Activated naive CD8-positive, alpha-beta T cell treated with anti-CD3 and anti-CD28 coated beads, Interleukin-2, amount 50 U/mL, for 16 hours (primary cell): ENCODE data around the gene DNER.
"Not testable (repeated sequence)": the region's sequence is repeated elsewhere in the genome, so short reads cannot be mapped to it uniquely, and the experiment has no call there.

Experiments used
- DNase-seq: peaks from one replicate; pipeline ENCODE4 v3.0.0-alpha.2; 2020; ENCODE audit warnings: low read depth, low spot score

Gene DNER

DNA sequence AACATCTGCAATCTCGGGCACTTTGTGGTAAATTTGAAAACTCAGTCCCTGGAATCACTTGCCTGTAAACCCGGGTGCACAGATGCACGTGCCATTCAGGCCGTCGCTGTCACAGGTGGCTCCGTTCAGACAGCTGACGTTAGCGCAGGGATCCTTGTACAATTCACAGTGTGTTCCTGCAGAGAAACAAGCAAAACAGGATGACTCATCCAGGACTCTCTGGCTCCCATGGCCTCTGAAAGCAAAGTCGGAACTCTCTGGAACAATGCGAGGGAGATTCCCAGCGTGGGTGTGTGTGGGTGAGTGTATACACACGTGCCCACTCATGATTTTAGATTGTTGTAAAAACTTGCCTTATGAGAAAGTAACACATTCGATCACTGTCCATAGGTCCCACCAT, 307.2 kb downstream of the DNER start:
- DNase-seq: no peak

DNA sequence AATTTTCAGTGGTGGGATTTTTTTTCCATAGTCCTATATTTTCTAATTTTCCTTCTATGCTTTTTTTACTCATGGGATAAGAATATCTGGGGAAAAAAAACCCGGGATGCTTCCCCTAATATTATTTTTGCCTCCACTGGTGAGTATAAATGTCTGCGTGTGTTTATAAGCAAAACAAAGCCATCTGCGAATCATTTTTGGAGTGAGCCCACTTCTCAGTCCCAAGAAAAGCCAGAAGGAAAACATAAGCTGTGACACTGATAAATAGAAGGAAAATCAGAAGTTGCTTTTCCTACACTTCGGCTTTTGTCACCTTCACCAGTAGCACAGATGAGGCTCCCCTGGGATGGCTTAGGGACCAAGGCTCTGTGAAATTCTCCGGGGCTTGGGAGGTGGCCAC, 308.6 kb downstream of the DNER start:
- no peak for DNase-seq

DNA sequence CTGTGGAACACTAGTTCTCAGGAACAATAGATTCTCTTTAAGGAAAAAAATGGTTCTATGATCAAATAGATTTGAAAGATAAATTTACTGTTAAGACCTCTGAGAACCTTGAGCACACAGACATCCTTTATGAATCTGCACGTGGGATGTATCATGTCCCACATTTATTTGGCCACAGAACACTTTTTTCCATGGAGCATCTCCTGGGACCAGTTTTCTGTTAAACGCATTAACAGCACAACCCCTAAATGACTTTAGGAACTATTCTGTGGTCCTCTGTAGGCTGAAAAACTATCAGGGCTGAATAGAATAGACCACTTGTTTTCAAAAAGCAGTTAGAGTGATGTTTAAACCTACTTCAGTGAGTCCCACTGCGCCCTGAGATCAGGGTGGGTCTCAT, 311.1 kb downstream of the DNER start:
- DNase-seq: no peak

DNA sequence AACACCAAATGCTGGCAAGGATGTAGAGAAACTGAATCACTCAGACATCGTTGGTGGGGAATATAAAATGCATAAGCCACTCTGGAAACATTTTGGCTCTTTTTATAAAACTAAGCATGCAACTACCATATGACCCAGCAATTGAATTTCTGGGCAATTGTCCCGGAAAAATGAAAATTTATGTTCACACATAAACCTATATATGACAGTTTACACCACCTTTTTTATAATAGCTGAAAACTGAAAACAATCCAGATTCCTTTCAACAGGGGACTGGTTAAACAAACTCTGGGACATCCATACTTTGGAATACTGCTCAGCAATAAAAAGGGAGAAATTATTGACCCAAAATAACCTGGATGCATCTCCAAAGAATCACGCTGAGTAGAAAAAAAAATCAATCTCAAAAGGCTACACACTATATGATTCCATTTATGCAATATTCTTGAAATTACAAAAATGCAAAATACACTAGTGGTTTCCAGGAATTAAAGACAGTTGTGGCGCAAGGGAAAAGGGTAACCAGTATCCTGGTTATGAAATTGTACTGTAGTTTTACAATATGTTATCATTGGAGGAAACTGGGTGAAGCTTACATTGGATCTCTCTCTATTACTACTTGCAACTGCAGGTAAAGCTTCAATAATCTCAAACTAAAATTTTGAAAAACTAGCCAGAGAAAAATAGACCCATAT, 313.0 kb downstream of the DNER start:
- DNase-seq: no peak

DNA sequence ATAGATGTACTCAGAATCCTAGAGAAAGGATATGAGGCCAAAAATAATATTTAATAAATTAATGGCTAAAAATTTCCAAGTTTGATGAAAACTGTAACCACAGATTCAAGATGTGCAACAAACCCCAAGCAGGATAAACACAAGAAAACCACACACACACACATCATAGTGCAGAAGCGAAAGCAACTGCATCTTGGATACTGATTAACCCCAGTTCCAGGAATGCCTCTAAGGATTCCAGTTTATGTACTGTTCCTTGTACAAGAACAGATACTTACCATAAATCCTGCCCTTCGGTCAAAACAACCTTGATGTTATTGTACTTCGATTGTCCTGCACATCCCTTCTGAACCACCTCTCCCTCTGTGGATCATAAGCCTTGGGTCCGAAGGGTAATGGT, 320.4 kb downstream of the DNER start:
- DNase-seq: no peak

DNA sequence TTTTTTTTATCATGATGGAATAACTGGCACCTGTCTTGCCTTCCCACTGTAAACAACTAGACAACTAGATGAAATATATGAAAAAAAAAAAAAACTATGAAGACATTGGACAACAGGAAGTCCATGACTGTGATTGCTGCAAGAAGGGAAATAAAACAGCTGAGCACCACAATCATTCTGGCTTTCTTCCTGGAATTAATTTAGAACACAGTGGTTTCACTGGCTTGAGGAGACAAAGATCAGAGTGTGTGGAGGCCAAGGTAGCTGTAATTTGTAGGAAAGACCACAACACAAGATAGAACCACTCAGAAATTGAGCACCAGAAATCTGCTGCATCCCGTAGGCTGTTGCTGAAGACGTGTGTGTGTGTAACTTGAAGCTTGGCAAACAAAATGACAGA, 322.2 kb downstream of the DNER start:
- DNase-seq: no peak

DNA sequence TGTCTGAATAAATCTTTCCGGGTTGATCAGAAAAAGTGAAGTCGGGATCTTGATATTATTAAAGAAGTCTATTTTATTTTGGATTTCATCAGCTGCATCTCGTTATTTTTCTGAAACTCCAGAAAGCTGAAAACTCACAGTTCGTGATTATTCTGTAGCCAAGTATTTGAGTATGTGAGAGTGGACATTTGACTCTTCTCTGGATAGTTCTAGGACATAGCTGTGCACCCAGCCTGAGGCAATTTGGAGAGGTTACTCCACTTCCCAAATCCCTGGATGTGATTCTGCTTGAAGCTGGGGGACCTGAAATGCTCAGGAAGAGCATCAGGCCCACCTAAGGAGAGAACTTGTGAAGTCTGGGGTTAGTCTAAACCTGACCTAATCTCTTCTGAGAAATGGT, 325.6 kb downstream of the DNER start:
- no peak for DNase-seq

DNA sequence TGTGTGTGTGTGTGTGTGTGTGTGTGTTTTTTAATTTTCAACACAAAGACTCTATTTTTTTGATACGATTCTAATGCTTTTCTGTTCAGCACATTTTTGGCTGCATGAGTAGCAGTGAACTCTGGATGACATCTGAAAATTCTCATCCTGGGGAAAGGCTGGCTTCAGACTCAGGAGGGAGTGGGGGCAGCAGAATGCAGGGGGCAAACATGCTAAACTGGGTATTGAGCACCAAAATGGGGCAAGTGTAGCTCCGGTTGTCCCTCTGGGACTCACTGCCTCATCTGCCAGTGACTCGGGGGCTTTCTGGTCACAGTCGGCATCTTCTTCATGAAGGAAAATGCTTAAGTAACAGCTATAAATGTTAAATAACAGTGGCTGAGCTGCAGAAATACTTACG, 326.5 kb downstream of the DNER start:
- no peak for DNase-seq

DNA sequence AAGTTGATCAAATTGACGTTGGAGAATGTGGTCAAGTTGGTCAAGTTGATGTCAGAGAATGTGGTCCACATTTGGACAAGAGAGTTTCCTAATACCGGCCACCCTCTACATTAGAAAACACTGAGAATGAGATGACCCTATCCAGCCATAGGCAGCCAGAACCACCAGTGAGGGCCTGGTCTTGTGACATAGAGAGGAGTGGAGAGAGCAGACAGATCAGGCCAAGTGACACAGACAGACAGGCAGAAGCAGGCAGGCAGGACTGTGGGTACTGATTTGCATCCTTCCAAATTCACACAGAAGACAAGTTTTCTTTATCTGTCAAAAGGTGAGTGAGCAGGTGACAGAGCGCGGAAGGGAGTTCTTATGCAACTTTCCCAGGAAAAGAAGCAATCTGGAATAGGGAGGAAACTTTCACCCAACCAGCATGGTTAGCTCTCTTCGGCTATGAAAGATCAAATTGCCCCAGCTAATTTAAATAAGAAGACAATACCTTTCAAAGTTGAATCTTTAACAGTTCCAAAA, 334.2 kb downstream of the DNER start:
- DNase-seq: no peak

DNA sequence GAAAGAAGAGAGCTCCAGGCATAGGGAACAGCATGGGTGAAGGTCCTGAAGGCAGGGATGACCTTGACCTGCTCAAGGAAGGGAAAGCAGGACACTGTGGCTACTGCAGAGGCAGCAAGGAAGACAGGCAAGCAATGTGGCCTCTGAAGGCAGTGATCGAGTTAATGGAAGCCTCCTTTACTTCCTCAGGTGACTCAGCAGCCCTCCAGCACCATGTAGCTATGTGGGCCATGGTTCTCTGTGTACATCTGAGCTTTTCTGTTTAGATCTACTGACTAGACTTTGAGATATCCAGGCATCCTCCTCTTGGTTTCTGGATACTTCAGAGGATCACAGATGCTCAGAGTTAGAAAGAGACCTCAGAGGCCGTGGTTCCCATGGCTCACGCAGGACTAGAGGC, 336.0 kb downstream of the DNER start:
- DNase-seq: no peak

DNA sequence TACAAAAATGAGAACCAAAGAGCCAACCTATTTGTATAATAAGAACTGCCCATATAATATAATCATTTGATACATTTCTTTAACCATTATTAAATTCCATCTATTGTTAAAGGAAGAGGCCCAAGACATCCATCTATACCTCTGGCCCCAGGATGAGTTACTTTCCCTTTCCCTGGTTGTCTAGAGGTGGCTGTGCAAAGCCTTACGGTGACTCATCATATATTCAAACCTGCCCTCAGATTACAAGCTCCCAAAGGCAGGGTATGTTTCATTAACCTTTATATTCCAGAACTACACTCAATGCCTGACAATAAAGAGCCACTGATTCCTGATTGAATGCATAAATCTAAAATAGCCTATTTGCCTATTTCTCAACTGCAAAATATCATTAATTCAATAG, 337.5 kb downstream of the DNER start:
- DNase-seq: no peak

DNA sequence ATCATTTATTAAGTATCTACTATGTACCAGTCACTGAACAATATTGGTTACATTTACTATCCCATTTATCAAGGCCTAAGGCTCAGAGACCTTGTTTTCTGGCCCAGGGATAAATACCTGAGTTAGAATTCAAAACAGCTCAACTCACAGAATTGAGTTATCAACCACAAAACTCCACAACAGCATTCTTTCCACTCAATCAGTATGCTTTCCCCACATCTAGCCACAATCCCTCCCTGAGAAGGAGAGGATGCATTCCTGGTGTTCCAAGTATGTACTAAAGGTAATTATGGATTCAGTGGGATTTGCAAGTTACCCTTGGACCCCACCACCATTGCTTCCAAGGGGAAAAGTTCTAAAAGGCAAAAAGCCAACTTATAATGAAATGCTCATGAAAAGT, 339.1 kb downstream of the DNER start:
- no peak for DNase-seq

DNA sequence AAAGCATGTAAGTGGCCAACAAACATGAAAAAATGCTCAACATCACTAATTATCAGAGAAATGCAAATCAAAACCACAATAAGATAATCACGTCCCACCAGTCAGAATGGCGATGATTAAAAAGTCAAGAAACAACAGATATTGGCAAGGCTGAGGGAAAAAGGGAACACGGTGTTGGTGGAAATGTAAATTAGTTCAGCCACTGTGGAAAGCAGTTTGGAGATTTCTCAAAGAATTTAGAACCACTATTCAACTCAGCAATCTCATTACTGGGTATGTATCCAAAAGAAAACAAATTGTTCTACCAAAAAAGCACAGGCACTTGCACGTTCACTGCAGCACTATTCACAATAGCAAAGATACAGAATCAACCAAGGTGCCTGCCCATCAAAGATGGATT, 341.0 kb downstream of the DNER start:
- not testable (repeated sequence) for DNase-seq

DNA sequence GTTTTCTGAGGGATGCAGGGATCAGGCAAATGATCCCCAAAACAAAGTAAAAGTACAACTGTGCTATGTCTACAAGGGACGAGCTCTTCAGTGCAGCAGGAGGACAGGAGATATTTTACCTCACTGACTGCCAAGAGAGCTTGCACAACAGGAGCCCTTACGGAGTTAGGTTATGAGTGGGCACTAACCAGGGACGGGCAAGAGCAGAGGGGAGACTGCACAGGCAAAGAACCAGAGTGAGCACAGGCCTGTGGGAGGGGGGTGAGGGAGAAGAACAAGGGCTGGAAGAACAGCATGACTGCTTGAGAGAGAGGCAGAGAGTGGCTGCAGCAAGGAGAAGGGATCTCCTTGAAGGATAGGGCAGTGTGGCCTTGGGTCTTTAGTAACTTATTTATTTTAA, 342.1 kb downstream of the DNER start:
- DNase-seq: no peak

DNA sequence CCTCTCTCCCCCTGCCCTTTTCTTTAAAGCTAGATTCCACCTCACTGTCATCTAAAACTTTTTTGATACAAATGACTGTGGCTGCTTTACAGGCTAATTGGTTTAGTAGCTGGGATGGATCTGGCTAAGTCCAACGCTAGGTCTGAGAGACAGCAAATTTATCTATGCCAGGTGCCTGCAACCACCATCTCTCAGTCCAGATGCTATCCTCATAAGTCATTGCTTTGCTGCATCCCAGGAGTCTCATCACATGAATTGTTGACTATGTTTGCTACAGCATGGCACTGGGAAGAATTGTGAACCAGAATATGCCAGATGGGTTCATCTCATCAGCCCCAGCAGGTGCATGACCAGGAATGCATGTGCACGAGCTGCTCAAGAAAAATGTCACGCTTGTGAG, 343.3 kb downstream of the DNER start:
- DNase-seq: no peak

DNA sequence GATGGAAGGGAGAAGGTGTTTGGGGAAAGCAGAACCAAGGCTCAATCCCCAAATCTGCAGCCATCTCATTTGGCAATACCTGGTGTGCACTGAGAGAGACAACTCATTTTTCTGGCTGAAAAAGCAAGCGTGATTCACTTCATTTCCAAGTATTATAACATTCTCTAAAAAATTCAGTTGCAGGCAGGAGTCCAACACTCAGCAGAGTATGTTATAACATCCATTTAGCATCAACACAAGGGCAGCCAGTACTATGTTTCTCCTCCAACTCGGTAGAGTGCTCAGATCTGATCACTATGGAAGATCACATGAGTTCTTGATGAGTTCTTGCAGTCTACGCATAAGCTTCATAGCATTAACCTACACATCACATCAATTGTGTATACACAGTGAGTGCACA, 343.8 kb downstream of the DNER start:
- no peak for DNase-seq

DNA sequence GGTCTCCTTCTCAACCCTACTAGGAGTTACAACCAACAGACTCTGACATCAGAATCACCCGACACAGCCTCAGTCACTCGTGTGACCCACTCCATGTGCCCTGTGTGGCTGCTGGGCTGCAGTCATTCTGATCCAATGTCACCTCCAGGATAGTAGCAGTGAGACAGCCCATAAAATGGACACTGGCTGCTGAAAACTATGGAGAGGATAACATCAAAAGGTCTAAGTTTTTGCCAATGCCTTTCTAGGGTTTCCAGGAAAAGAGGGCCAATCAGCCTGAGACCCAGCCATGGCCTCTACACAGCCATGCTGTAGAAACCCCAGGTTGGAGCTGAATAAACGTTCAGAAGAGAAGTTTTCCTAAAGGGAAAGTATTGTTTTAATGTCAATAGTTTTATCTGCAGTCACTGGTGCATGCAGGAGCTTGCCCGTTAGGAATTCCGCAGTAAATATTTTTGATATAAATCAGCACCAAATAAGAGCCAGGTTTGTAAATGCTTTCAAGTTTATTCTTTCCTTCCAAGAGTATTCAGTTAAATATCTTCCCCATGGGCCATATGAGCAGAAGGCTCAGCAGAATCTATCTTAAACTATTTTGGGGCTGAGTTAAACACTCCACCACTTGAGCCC, 351.1 kb downstream of the DNER start:
- DNase-seq: no peak

DNA sequence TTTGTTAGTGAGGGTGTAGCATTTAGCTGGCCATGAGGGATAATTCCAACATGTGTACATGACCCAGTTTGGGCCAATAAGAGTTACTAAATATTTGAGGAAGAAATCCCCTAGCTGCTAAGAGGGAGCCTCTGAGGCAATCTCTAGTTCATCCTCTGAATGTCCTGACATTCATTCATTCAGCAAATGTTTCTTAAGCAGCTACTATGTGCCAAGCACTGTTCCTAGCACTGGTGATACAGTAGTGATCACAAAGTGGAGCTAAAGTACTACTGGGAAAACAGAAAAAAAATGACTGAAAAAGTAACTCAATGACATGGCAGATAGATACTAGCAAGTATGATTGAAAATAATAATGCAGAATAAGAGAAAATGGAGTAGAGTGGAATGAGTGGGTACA, 363.5 kb downstream of the DNER start:
- no peak for DNase-seq

DNA sequence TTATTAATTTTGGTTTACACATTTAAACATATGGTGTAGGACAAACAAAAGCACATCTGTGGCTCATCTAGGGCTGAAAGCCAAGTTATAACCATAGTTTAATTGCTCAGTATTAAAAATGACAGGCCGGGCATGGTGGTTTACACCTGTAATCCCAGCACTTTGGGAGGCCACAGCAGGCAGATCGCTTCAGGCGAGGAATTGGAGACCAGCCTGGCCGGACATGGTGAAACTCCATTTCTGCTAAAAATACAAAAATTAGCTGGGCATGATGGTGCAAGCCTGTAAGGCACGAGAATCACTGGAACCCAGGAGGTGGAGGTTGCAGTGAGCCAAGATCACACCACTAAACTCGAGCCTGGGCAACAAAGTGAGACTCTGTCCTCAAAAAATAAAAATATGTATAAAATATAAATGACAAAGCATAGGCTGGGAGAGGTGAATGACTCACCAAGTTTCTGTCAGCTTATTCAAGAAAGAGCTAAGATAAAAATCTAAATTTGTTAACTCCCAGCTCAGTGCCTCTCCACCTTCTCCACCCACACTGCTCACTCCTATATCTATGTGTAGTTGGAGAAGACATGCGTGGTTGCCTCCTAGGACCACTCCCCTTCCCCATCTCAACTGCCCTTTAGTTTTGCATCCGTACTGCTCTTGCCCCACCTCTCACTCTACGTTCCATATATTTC, 364.1 kb downstream of the DNER start:
- DNase-seq: no peak

DNA sequence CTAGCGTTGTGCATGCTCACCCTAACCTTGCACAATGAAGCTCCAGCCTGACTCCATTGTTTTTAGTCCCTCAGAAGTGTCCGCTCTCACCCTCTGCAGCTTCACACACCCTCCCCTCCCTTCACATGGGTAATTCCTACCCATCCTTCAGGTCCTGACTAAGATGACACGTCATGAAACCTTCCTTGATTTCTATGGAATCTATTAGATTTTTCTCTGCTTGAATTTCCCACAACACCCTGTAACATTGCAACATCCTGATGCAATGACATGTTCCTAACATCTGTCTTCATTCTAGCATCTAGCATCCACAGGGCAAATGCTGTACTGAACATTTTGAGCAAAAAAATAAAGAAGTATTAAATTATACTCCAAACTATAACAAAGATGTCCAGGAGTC, 366.2 kb downstream of the DNER start:
- no peak for DNase-seq

DNA sequence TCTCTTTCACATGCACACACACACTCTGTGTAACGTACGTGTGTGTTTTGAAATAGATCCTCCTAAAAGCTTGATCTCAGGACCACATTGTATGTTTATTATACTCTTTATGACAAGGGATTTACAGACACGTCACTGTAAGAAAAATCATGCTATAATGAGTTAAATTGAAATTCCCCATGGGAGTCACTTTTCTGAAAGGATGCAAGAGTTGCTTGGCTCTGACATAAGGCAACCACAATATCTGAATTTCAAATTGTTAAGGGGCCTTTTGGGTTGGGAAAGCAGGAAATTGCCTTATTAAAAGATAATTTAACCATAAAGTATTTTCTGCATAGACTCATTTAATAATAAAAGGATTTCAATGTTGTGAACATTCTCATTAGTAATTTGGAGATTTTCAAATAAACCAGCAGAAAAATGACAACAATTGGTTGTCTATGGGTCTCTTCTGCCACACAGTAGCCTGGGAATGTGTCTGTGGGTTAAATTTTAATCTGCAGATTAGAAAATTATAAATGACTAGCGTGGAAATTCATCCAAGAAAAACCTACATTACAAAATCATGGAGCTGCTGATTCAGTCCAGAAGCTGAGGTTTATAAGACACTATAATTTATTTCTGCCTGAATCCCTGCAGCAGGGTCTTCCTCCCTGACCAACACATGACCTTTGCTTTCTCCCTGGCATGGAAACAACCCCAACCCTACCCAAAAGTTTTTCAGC, 367.4 kb downstream of the DNER start:
- no peak for DNase-seq

DNA sequence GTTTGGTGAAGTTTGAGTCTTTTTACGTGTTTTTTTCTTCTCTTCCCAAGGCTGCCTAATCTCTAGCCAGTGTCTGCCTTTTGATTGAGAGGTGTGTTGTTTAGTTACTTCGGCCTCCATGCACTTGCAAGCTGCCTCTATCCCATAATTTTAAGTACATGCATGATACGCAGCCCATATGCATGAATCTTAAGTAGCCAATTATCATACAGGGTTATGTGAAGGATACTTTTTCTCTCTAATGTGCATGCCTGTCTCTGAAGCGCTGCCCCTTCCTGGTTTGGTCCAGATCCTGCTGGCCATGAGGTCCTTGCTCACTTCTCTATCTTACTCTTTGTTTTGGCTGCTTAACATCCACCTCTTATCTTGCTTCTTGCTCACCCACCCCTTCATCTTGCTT, 369.4 kb downstream of the DNER start:
- DNase-seq: no peak
